OCI-LY7 (cell line): ENCODE measurements around the gene MRC2.

Experiments used
- CTCF ChIP-seq: fragments of 200-600 bp; sonication (generic); conservative IDR thresholded peaks from 2 replicates; pipeline ENCODE4 v1.5.1; 2014; ENCODE audit warnings: mild to moderate bottlenecking, antibody characterized with exemption, low read length, moderate library complexity, mixed read lengths
- EZH2phosphoT487 ChIP-seq: fragments of 200-600 bp; sonication (generic); IDR thresholded peaks from 2 replicates; pipeline ENCODE4 v1.6.1; 2018; ENCODE audit warnings: low read depth, borderline replicate concordance, mild to moderate bottlenecking, mixed run types, antibody characterized with exemption, low read length, moderate library complexity, mixed read lengths

- TF ChIP-seq CTCF: no peak
- no peak for TF ChIP-seq EZH2phosphoT487
Measured at GRCh38 chr17:62737513-62737912, 110.0 kb downstream of the MRC2 start.
